Nucleus accumbens (tissue), 56 donors: Measurements from ENCODE around the gene FBP1.
A peak's percentile ranks its signal among the peaks of the same experiment; 100 is the strongest.

ENCODE experiments used
- DNase-seq, 56 donors: peaks; one replicate each; lab custom pipeline; 2025; lab: John Stamatoyannopoulos, UW

FBP1 gene

DNA sequence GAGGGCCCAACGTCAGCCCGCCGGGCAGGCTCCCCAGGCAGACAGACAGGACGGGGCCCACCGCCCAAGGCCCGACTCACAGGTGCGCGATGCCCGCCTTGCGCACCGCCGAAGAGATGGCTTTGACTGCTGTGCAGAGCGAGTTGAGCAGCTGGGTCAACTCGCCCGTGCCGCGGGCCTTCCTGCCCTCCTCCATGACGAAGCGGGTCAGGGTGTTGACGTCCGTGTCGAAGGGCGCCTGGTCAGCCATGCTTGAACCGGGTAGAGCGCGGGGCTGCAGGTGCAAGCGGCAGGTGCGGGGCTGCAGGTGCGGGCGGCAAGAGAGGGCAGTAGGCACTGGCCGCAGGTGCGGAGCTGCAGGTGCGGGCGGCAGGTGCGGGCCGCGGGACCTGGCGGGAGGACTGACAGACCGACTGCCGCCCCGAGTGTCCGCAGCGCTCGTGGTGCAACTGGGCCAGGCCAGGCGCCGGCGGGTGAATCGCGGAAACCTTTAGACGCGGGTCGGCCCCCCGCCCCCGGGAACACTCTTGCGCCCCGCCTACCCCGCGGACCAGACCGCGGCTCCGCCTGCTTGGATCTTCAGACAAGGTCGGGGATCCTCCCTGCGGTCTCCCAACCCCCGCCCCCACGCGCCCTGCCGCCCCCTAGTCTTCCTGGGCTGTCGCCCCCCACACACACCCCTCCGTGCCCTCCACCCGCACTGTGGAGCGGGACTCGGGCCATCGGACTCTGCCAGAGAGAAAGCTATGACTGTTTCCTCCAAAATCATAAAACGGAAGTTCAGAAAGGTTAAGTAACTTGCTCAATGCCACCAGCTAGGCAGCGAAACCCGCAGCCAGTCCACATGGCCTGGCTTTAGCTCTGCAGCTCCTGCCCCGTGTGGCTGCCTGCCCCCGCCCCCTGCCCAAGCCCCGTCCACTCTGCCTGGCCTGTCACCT lies at the start of gene FBP1:
TSS of gene FBP1 (minus strand) at position 458 of the 938 bp plus-strand sequence. CDS start at position 250, 208 bp downstream.
- peak in 3 of 56 donors; percentile 4 to 17 (median 8) for DNase-seq

DNA sequence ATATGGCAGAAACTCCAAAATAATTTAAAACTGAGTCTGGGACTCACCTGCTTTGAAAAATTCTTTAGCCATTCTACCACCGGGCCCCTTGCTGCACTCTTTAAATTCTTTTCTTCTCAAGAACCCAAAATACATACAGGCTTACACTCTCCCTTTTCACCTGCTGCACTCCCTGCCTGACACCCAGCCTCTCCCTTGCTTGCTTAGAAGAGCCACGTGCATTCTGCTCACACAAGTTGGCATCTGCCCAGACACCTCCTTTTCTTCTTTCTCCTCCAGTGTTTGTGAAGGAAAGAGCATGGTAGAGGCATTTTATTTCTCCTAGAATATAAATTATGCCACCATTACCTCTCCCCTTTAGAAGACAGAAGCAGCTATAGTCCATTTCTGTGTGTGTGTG lies 48.1 kb upstream of the FBP1 start:
- DNase-seq, result no peak

GRCh38 chr9:94685359-94685758 lies 46.0 kb upstream of the FBP1 start:
- DNase-seq, result no peak

DNA sequence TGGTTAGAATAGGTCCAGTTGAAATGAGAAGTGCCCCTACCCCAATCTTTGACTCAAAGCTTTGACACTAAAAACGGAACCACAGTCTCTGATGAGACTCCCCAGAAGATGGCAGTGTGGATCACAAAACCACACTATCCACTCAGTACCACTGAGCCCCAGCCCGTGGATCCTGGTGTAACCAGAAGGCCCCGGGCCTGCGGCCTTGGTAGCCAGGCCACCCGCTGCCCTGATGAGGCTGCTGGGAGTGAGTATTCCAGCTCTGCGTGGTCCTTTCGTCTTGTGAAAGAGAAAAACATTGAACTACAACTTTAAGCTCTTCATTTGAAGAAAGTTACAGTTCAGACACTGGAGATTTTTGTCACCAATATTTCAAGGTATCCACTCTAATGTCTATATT lies 42.2 kb upstream of the FBP1 start:
- DNase-seq, result peak in 55 of 56 donors; percentile 4 to 89 (median 62)

GRCh38 chr9:94680621-94681020 lies 41.3 kb upstream of the FBP1 start:
- DNase-seq, result no peak

DNA sequence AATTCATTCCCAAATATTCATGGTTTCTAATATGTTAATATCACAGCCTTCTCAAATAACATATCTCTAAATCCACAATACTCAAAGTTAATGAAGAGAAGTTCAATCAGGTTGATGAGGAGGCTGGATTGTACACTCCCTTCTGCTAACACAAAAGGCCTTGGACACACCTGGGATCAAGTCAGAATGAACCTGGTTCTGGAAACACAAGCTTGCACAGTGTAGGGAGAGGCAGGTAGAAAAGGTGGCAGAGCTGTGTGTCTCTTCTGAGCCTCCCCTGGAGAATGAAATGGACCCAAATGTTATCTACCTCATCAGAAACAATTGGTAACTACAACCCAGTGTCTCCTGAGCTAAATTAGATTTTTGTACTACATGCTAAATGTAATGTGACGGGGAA lies 40.7 kb upstream of the FBP1 start:
- DNase-seq, result no peak

DNA sequence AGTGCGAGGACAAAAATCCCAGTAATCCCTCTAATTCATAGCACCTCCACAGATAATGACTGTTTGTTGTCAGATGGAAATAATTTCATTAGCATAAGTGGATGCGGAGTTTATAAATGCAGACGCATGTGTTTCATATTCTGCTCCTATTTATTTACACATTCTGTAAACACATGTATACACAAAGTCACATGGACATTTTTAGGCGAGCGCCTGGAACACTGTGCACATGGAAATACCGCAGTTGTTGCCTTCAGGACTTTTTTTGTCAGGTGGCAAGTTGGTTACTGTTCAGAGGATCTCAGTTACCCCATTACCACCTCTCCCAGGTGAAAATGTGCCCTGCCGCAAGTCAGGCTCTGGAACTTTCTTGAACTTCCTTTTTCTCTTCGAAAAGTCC lies 40.3 kb upstream of the FBP1 start:
- DNase-seq, result no peak

DNA sequence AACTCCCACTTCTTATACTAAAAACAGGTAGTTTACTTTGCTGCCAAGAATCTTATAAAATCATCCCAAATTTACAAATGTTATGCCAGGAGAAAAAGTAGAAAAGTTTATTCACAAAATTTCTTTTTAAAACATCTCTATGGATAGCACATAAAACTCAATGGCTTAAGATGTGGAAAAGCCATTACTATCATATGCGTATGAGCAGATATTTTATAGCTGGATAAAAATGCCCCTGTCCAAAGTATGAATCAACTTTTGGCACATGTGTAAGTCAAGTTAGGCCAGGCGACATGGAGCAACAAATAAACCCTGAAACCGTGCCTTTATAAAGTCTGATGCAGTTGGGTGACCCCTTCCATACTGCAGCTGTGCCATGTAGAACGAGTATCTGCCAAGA lies 38.6 kb upstream of the FBP1 start:
- DNase-seq, result no peak

- DNase-seq, result no peak
Observed at GRCh38 chr9:94676446-94677131, 37.3 kb upstream of the FBP1 start.

- no peak for DNase-seq
Observed at GRCh38 chr9:94675008-94675881, 35.9 kb upstream of the FBP1 start.

- no peak for DNase-seq
Observed at GRCh38 chr9:94672811-94673487, 33.6 kb upstream of the FBP1 start.

DNA sequence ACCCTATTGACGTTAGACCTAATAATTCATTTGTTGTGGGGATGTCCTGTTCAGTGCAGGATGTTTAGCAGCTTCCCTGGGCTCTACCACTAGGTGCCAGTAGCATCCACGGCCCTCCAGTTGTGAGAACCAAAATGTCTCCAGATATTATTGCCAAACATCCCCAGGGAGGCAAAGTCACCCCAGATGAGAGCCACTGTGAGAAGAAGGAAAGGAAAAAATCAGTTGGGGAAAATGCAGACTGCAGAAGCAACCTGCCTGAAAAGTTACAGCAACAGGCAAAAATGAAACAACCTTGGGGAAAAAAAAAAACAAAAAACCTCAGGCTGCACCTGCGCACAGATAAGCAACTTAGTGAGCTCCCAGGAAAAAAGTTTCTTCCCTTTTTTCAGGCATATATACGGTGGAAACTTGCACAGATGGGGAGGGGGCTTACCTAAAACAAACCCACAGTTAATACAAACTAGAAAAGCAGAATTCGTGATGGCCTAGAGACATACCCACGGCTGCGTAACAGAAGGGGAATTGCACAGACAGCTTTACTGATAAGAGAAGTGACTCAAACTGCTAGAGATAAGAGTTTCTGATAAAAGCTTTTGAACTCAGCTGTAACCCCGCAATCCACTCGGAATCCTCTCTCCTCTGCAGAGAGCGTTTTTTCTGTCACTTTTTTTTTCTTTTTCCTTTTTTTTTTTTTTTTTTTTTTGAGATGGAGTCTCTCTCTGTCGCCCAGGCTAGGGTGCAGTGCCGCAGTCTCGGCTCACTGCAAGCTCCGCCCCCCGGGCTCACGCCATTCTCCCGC lies 29.8 kb upstream of the FBP1 start:
- DNase-seq, result peak in 40 of 56 donors; percentile 1 to 72 (median 16)

GRCh38 chr9:94668418-94668927 lies 29.2 kb upstream of the FBP1 start:
- DNase-seq, result no peak

- DNase-seq, result no peak
Observed at GRCh38 chr9:94666364-94667099, 27.2 kb upstream of the FBP1 start.

DNA sequence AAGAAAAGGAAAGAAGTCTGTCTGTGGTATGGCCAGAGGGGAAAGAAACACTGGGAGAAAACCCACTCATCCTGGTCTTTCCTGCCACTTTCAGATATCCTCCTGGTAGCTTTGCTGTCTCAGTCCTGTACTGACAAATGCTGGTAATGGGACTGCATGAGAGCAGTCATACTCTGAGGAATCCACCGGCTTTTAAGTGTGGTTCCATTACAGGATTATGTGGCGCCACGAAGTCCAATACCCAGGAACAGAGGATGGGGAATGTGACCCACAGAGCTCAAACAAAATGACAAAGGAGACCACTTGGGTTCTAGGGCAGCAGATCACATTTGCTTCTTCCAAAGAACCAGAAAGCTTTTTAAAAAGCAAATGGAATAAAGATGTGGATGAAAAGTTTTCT lies 26.3 kb upstream of the FBP1 start:
- DNase-seq, result no peak

DNA sequence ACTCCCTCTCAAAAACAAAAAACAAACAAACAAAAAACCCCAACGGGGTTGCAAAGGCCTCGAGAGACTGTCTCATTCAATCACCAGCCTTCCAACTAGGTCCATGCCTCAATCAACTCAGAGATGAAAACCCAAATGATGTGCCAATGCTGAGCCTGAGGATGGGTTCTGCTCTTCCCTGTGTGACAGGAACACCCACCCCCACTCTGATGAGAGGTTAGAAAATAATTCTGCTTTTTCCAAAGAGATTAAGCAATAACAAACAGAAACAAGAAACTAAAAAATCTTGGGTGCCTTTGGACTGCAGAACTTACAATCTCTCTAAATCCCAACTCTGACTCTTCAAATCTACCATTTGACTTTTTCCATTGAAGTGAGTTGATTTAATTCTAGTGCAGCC lies 25.5 kb upstream of the FBP1 start:
- no peak for DNase-seq

DNA sequence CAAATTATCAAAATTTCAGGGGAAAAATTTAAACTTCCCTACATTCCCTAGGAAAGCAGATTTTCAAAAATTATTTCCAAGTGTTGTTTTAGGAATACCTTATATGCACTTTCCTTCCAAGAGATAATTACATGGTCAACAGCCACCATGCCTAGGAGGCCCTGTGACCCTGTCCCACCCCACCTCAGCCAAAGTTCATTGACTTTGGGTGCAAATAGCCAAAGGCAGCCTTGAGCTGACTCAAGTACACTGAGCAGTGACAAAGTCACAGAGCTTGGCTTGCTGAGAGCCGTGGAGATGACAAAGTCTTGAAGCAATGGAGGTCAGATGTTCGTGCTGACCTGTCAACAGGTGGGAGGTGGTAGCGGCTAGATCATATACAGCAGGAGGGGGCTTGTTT lies 24.3 kb upstream of the FBP1 start:
- no peak for DNase-seq

GRCh38 chr9:94663140-94663539 lies 23.8 kb upstream of the FBP1 start:
- DNase-seq, result no peak
